HG03342 (cell line): ENCODE measurements around the gene PPP1R13L.
"Not testable (repeated sequence)": the region's sequence is repeated elsewhere in the genome, so short reads cannot be mapped to it uniquely, and the experiment has no call there.

ENCODE experiments used
- ATAC-seq: cut with Tn5 transposase; IDR thresholded peaks from one replicate; pipeline ENCODE4 v1.9.1; 2021; ENCODE audit warnings: mild to moderate bottlenecking, moderate library complexity; ENCODE audit not compliant: unreplicated experiment

Gene PPP1R13L

GRCh38 chr19:45408121-45408520 is 3.3 kb upstream of the PPP1R13L start:
- no peak for ATAC-seq

DNA sequence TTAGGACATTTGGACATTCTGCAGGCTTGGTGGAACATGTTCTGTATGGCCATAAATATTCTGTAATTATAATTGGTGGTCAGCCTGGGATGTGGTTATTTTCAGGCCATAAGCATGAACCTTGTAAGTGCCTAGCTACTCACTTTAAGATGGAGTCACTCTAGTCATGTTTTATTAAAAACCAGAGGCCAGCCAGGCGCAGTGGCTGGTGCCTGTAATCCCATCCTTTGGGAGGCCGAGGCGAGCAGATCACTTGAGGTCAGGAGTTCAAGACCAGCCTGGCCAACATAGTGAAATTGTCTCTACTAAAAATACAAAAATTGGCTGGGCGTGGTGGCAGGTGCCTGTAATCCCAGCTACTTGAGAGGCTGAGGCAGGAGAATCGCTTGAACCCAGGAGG is 2.7 kb upstream of the PPP1R13L start:
- ATAC-seq, result not testable (repeated sequence)

- ATAC-seq, result no peak
Observed at GRCh38 chr19:45407091-45407375, 2.2 kb upstream of the PPP1R13L start.

GRCh38 chr19:45406226-45407090 is 1.6 kb upstream of the PPP1R13L start, which contains the start of gene POLR1G:
POLR1G (plus strand) TSS chr19:45406644; CDS start chr19:45406697, 53 bp downstream.
- peak; percentile 59 for ATAC-seq

GRCh38 chr19:45405435-45406225 is 761 bp upstream of the PPP1R13L start:
- peak; percentile 35 for ATAC-seq

- ATAC-seq, result no peak
Observed at GRCh38 chr19:45403781-45404556, 900 bp downstream of the PPP1R13L start.

- no peak for ATAC-seq
Observed at GRCh38 chr19:45403272-45403671, 1.6 kb downstream of the PPP1R13L start.

- ATAC-seq, result no peak
Observed at GRCh38 chr19:45402298-45403061, 2.4 kb downstream of the PPP1R13L start.

GRCh38 chr19:45401815-45402214 is 3.1 kb downstream of the PPP1R13L start:
- no peak for ATAC-seq

GRCh38 chr19:45400192-45400591 is 4.7 kb downstream of the PPP1R13L start:
- ATAC-seq, result no peak

- ATAC-seq, result no peak
Observed at GRCh38 chr19:45395821-45396617, 8.8 kb downstream of the PPP1R13L start.

DNA sequence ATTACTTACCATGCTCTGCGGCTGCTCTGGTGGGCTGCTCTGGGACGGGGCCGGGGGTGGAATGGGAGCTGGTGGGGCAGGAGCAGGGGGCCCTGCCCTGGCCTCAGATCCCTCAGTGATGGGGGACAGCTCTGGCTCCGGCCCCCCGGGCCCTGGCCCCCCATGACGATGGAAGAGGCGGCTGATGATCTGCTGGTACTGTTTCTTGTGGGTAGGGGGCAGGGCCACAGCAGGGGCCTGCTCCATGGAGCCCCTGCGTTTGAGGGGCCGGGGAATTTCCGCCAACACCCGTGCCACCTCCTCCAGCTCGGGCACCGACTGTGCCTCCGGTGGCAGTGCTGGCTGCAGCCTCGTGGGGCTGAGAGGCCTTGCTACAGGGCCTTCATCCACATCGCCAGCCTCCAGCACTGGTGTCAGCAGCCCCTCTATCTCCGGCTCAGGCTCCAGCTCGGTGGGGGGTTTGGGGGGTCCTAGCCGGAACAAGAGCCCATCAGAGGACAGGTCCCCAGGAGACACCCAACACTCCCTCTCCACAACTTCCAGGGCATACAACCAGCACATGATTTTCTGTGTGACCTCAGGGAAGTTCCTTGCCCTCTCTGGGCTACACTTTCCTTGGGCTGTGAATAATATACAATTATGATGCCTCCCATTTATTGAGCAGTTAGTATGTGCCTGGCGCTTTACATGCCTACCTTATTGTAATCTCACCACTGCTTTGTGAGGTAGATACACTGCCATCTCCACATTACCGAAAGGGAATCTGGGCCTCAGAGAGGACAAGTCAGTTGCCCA is 12.8 kb downstream of the PPP1R13L start:
- no peak for ATAC-seq

GRCh38 chr19:45391346-45391745 is 13.5 kb downstream of the PPP1R13L start:
- no peak for ATAC-seq

- no peak for ATAC-seq
Observed at GRCh38 chr19:45385392-45386221, 19.3 kb downstream of the PPP1R13L start.

- no peak for ATAC-seq
Observed at GRCh38 chr19:45382426-45382825, 22.4 kb downstream of the PPP1R13L start.

DNA sequence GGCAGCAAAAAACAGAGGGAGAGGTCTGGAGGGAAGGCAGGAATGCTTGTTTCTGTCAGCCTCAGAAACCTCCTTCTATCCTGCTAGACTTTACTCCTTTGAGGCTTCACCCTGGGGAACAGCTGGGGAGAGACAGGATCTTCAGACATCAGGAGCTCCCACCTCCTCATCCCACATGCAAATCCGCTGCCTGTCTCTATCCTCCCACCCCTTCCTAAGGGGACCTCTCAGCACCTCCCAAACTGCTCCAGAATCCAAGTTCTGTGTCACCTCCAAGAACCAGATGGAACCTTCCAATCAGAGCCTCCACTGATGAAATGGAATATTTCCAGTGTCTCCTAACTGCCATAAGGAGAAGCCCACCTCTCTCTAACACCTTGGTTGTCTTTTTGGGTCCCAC is 24.8 kb downstream of the PPP1R13L start:
- no peak for ATAC-seq

- ATAC-seq, result no peak
Observed at GRCh38 chr19:45376045-45376724, 28.7 kb downstream of the PPP1R13L start.
